ENCODE measurements around the gene KCNIP4. TPM values are rescaled to one million over a fixed set of nuclear protein-coding genes. Genes with fewer than 3 reads are reported as not detected.
A peak's percentile ranks its signal among the peaks of the same experiment; 100 is the strongest.

The KCNIP4 gene
- total and polyA plus RNA-seq, 4 donors = 12.5 to 74.2 (median 54.5) TPM

DNA sequence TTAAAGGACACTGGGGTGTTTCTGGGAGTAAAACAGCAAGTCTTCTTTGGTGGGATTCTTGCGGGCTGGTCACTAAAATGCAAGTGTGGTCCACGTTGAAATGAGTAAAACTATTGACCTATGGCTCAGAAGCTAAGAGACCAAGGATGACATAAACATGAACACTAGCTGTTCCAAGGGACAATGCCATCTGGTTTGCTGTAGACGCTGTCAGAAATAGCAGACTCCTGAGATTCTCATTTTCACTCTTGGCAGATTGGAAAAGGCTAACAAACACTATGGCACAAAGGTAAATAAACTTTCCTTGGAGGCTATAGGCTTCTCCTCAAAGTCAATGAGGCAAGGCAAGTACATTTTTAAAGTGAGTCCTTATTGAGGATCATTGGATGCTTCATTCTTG, 343.6 kb downstream of the KCNIP4 start:
- no peak for DNase-seq (ENCODE audit: low read depth in 4 of 6, low spot score in 6 of 6)
- Histone ChIP-seq H3K9me3 (ENCODE audit: control insufficient read depth, insufficient read depth, low read length) (no peaks in the 10 kb centered on the region), H3K4me1 (ENCODE audit: control insufficient read depth, insufficient read depth, low read length) (no peaks in the 10 kb centered on the region), H3K27ac (ENCODE audit: low read depth, low read length) (no peak overlapping the region), H3K36me3 (ENCODE audit: control insufficient read depth, insufficient read depth, low read length) (no peaks in the 10 kb centered on the region), H3K27me3 (ENCODE audit: control insufficient read depth, insufficient read depth, low read length) (no peaks in the 10 kb centered on the region), H3K4me3 (ENCODE audit: low read depth, low read length) (no peak overlapping the region)
- WGBS (ENCODE audit: insufficient coverage) = 85% methylated on average over 2 of the region's 3 CpGs

DNA sequence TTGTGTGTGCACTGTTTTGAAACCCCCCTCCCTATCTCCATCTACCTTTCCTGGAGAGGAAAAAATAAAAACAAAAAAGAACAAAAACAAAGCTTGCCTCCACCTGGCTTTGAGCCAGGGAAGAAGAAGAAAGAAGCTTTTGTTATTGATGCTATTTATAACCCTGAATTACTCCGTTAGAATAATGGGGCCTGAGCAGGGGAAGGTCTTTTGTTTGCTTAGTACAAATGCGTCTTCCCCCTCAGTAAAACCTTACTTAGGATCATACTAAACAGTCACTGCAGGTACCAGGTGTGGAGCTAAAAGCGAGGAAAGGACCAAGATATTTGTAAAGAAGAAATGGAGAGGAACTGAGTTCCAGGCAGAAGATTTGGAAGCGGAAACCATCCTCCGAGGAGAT, 352.1 kb downstream of the KCNIP4 start:
- 68% methylated on average over 3 of the region's 5 CpGs for WGBS (ENCODE audit: insufficient coverage)

DNA sequence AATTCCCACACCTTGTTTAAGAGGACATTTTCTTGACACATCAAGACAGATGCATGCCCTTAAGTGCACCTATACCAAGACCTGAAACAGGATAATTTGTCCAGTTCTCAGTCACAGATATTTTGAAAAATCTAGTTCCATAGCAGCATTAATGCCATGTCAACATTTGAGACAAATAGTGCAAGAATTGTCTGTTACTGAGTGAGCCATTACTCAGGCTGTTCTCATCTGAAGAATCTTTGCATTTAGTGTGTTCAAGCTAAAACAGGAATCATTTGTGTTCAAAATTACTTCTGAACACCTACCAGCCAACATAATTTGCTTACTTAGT, 354.9 kb downstream of the KCNIP4 start:
- no peaks in the 10 kb centered on the region for H3K36me3 ChIP-seq (ENCODE audit: control insufficient read depth, insufficient read depth, low read length)
- no peaks in the 10 kb centered on the region for H3K9me3 ChIP-seq (ENCODE audit: control insufficient read depth, insufficient read depth, low read length)
- DNase-seq (ENCODE audit: low read depth in 4 of 6, low spot score in 6 of 6) = peak in 2 of 6 donors; percentile 1 to 66
- no peak overlapping the region for H3K27ac ChIP-seq (ENCODE audit: low read depth, low read length)
- H3K4me3 ChIP-seq (ENCODE audit: low read depth, low read length) = no peak overlapping the region
- no peaks in the 10 kb centered on the region for H3K4me1 ChIP-seq (ENCODE audit: control insufficient read depth, insufficient read depth, low read length)
- H3K27me3 ChIP-seq (ENCODE audit: control insufficient read depth, insufficient read depth, low read length) = no peaks in the 10 kb centered on the region

More for the DNA sequence above, 352.1 kb downstream of the KCNIP4 start:
- no peaks in the 10 kb centered on the region for H3K27me3 ChIP-seq (ENCODE audit: control insufficient read depth, insufficient read depth, low read length)
- no peaks in the 10 kb centered on the region for H3K4me1 ChIP-seq (ENCODE audit: control insufficient read depth, insufficient read depth, low read length)
- no peak overlapping the region for H3K4me3 ChIP-seq (ENCODE audit: low read depth, low read length)
- no peaks in the 10 kb centered on the region for H3K36me3 ChIP-seq (ENCODE audit: control insufficient read depth, insufficient read depth, low read length)
- H3K27ac ChIP-seq (ENCODE audit: low read depth, low read length) = no peak overlapping the region
- no peaks in the 10 kb centered on the region for H3K9me3 ChIP-seq (ENCODE audit: control insufficient read depth, insufficient read depth, low read length)
- DNase-seq (ENCODE audit: low read depth in 4 of 6, low spot score in 6 of 6) = peak in 1 of 6 donors; percentile 25

DNA sequence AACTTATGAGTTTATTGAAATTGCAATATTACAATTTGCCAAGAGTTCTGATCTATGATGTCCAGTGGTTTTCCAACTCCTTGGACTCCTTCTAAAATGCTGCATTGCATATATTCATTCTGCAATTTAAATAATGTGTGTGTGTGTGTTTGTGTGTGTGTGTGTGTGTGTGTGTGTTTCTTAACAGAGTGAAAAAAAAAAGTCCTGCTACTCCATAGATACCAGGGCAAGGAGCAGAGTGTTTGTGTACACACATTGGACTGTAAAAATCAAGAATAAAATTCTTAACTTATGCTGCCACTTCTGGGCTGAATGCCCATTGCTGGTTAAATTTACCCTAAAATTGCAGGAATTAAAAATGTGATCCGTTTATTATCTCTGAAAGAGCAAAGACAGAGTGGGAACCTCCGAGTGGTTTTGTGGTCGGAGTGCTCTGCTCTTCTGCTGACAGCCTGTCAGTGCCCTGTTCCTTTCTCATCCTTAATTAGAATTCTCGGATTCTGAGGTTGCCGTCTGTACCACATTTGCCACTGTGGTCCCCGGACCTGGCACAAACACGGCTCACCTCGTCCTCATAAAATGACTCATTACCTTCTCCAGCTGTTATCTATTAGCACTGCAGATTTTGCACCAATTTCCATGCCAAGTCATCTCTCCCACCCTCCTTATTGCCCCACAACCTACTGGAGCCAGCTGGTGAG, 355.5 kb downstream of the KCNIP4 start:
- no peak overlapping the region for H3K4me3 ChIP-seq (ENCODE audit: low read depth, low read length)
- H3K9me3 ChIP-seq (ENCODE audit: control insufficient read depth, insufficient read depth, low read length) = no peaks in the 10 kb centered on the region
- DNase-seq (ENCODE audit: low read depth in 4 of 6, low spot score in 6 of 6) = peak in 2 of 6 donors; percentile 6 to 52
- 71% methylated on average over 8 of the region's 8 CpGs for WGBS (ENCODE audit: insufficient coverage)
- no peaks in the 10 kb centered on the region for H3K36me3 ChIP-seq (ENCODE audit: control insufficient read depth, insufficient read depth, low read length)
- H3K4me1 ChIP-seq (ENCODE audit: control insufficient read depth, insufficient read depth, low read length) = no peaks in the 10 kb centered on the region
- no peaks in the 10 kb centered on the region for H3K27me3 ChIP-seq (ENCODE audit: control insufficient read depth, insufficient read depth, low read length)
- H3K27ac ChIP-seq (ENCODE audit: low read depth, low read length) = no peak overlapping the region

DNA sequence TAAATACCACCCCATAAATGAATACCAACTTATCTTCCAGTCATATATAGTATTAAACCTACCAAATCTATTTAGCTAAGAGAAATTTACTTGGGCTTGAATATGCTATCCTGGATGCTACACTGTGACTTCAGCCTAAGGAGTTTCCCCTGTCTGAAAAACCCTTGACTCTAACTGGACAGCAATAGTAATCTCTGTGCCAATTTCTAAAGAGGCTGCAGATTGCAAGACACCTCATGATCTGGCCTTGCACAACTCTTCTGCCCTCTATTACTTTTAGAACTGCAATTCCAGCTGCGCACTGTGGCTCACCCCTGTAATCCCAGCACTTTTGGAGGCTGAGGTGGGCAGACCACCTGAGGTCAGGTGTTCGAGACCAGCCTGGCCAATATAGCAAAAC, 371.5 kb downstream of the KCNIP4 start:
- Histone ChIP-seq H3K4me3 (ENCODE audit: low read depth, low read length) (no peak overlapping the region), H3K27ac (ENCODE audit: low read depth, low read length) (no peak overlapping the region), H3K4me1 (ENCODE audit: control insufficient read depth, insufficient read depth, low read length) (no peaks in the 10 kb centered on the region), H3K36me3 (ENCODE audit: control insufficient read depth, insufficient read depth, low read length) (no peaks in the 10 kb centered on the region), H3K27me3 (ENCODE audit: control insufficient read depth, insufficient read depth, low read length) (no peaks in the 10 kb centered on the region), H3K9me3 (ENCODE audit: control insufficient read depth, insufficient read depth, low read length) (no peaks in the 10 kb centered on the region)
- WGBS (ENCODE audit: insufficient coverage) = 100% methylated on average over 1 of the region's 2 CpGs
- DNase-seq (ENCODE audit: low read depth in 4 of 6, low spot score in 6 of 6) = no peak

DNA sequence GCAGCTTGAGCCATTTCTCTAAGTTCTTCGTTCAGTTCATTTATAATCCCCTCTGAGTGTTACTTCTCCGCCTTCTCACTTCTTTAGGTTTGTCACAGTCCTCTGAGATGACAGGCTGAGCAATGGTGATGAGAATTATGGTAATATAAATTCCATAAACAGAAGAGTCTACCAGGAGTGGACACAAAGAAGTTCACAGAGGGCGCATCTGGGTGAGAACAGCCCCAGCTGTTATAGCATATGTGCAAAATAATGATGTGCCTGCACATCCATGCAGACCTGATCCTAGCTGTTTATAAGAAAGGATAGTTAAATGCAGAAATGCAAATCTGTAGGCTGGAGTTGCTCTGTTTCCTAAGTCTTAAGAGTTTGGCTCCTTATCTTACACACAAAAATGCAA, 377.5 kb downstream of the KCNIP4 start:
- Histone ChIP-seq H3K4me1 (ENCODE audit: control insufficient read depth, insufficient read depth, low read length) (no peaks in the 10 kb centered on the region), H3K36me3 (ENCODE audit: control insufficient read depth, insufficient read depth, low read length) (no peaks in the 10 kb centered on the region), H3K27me3 (ENCODE audit: control insufficient read depth, insufficient read depth, low read length) (no peaks in the 10 kb centered on the region), H3K9me3 (ENCODE audit: control insufficient read depth, insufficient read depth, low read length) (no peaks in the 10 kb centered on the region), H3K4me3 (ENCODE audit: low read depth, low read length) (no peak overlapping the region), H3K27ac (ENCODE audit: low read depth, low read length) (no peak overlapping the region)
- DNase-seq (ENCODE audit: low read depth in 4 of 6, low spot score in 6 of 6) = no peak
- WGBS (ENCODE audit: insufficient coverage) = 86% methylated on average over 1 of the region's 3 CpGs

DNA sequence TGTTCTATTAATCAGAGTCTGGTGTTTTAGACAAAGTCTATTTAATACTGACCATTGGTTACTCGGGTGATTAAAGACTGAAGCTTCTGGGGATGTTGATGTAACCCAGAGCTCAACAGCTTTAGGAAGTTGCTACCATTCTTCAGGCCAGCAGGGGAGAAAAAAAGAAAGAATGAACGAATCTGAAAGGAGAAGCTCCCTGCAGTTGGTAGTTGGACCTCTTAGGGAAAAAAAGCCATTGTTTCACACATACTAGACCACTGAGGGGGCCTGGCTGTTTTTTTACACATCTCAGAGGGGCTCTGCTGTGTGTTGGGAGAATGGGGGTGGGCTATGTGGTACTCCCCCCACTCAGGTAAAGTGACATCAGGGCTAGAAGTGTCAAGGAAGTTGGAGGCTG, 378.9 kb downstream of the KCNIP4 start:
- Histone ChIP-seq H3K4me3 (ENCODE audit: low read depth, low read length) (no peak overlapping the region), H3K36me3 (ENCODE audit: control insufficient read depth, insufficient read depth, low read length) (no peaks in the 10 kb centered on the region), H3K27ac (ENCODE audit: low read depth, low read length) (no peak overlapping the region), H3K27me3 (ENCODE audit: control insufficient read depth, insufficient read depth, low read length) (no peaks in the 10 kb centered on the region), H3K9me3 (ENCODE audit: control insufficient read depth, insufficient read depth, low read length) (no peaks in the 10 kb centered on the region), H3K4me1 (ENCODE audit: control insufficient read depth, insufficient read depth, low read length) (no peaks in the 10 kb centered on the region)
- no peak for DNase-seq (ENCODE audit: low read depth in 4 of 6, low spot score in 6 of 6)
- WGBS (ENCODE audit: insufficient coverage) = 0% methylated on average over 1 of the region's 2 CpGs

DNA sequence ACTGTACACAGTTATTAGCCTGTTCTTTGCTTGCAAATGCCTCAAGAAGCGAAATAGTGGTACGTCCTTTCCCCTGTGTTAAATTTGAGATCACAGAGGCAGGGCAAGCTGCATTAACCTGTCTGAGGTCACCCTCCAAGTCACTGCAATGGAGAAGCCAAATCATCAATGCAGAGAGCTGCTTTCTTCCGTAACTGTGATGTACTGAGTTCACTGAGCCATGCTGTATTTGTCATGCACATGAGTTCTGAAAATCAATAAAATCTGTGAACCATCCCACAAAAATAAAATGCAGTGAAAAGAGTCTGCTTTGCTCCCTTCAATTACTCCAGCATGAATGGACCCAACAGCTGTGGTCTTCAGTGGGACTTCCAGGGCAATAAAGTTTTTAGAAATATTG, 393.5 kb downstream of the KCNIP4 start:
- H3K4me3 ChIP-seq (ENCODE audit: low read depth, low read length) = no peak overlapping the region
- H3K9me3 ChIP-seq (ENCODE audit: control insufficient read depth, insufficient read depth, low read length) = no peaks in the 10 kb centered on the region
- 56% methylated on average over 2 of the region's 3 CpGs for WGBS (ENCODE audit: insufficient coverage)
- H3K27me3 ChIP-seq (ENCODE audit: control insufficient read depth, insufficient read depth, low read length) = no peaks in the 10 kb centered on the region
- no peak overlapping the region for H3K27ac ChIP-seq (ENCODE audit: low read depth, low read length)
- peak in 1 of 6 donors; percentile 24 for DNase-seq (ENCODE audit: low read depth in 4 of 6, low spot score in 6 of 6)
- no peaks in the 10 kb centered on the region for H3K4me1 ChIP-seq (ENCODE audit: control insufficient read depth, insufficient read depth, low read length)
- no peaks in the 10 kb centered on the region for H3K36me3 ChIP-seq (ENCODE audit: control insufficient read depth, insufficient read depth, low read length)

DNA sequence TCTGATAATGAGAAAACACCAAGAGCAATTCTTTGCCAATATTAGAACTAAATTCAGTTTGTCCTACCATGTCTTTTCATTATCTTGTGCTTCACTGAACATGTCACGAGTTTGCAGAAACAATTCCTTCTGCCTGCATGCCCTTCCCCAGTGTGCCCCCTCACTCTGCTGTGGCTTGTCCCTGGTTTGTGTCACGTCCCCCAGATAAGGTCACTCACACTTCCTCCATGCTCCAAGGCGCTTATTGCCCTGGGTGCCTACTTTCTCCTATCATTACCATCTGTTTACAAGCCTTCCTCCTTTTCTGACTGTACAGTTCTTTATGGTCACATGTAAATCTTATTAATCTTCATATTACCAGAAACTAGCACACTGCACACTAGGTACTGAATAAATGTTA, 394.1 kb downstream of the KCNIP4 start:
- Histone ChIP-seq H3K27ac (ENCODE audit: low read depth, low read length) (no peak overlapping the region), H3K27me3 (ENCODE audit: control insufficient read depth, insufficient read depth, low read length) (no peaks in the 10 kb centered on the region), H3K4me3 (ENCODE audit: low read depth, low read length) (no peak overlapping the region), H3K4me1 (ENCODE audit: control insufficient read depth, insufficient read depth, low read length) (no peaks in the 10 kb centered on the region), H3K9me3 (ENCODE audit: control insufficient read depth, insufficient read depth, low read length) (no peaks in the 10 kb centered on the region), H3K36me3 (ENCODE audit: control insufficient read depth, insufficient read depth, low read length) (no peaks in the 10 kb centered on the region)
- 53% methylated on average over 2 of the region's 3 CpGs for WGBS (ENCODE audit: insufficient coverage)
- DNase-seq (ENCODE audit: low read depth in 4 of 6, low spot score in 6 of 6) = peak in 1 of 6 donors; percentile 19

DNA sequence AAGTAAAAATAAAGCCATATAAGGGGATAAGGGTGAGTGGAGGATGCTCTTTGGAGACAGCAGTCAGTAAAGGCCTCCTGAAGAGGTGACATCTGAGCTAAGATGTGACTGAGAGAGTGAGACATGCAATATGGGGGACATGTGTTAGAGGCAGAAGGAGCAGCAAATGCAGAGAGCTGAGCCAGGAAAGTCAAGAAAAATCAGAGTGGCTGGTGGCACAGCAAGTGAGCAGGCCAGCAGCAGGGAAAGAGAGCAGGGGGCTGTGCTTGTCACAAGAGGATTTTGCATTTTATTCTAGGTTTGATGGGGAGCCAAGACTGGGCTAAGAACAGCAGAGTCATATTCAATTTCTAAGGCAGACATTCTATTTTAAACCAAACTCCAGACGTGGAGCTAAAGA, 394.5 kb downstream of the KCNIP4 start:
- Histone ChIP-seq H3K27ac (ENCODE audit: low read depth, low read length) (no peak overlapping the region), H3K36me3 (ENCODE audit: control insufficient read depth, insufficient read depth, low read length) (no peaks in the 10 kb centered on the region), H3K27me3 (ENCODE audit: control insufficient read depth, insufficient read depth, low read length) (no peaks in the 10 kb centered on the region), H3K9me3 (ENCODE audit: control insufficient read depth, insufficient read depth, low read length) (no peaks in the 10 kb centered on the region), H3K4me1 (ENCODE audit: control insufficient read depth, insufficient read depth, low read length) (no peaks in the 10 kb centered on the region), H3K4me3 (ENCODE audit: low read depth, low read length) (no peak overlapping the region)
- peak in 1 of 6 donors; percentile 88 for DNase-seq (ENCODE audit: low read depth in 4 of 6, low spot score in 6 of 6)
- no CpG with 5 or more reads among the region's 1 CpG for WGBS (ENCODE audit: insufficient coverage)

Data from spinal cord (tissue), 10 donors.